Raji (cell line): ENCODE measurements around the gene ARHGAP4.

Experiments
- POLR2A ChIP-seq: IDR thresholded peaks from 2 replicates; pipeline ENCODE4 v1.6.1; 2011; ENCODE audit warnings: low read depth, low read length, control low read depth; ENCODE audit not compliant: insufficient read depth

The ARHGAP4 gene

DNA sequence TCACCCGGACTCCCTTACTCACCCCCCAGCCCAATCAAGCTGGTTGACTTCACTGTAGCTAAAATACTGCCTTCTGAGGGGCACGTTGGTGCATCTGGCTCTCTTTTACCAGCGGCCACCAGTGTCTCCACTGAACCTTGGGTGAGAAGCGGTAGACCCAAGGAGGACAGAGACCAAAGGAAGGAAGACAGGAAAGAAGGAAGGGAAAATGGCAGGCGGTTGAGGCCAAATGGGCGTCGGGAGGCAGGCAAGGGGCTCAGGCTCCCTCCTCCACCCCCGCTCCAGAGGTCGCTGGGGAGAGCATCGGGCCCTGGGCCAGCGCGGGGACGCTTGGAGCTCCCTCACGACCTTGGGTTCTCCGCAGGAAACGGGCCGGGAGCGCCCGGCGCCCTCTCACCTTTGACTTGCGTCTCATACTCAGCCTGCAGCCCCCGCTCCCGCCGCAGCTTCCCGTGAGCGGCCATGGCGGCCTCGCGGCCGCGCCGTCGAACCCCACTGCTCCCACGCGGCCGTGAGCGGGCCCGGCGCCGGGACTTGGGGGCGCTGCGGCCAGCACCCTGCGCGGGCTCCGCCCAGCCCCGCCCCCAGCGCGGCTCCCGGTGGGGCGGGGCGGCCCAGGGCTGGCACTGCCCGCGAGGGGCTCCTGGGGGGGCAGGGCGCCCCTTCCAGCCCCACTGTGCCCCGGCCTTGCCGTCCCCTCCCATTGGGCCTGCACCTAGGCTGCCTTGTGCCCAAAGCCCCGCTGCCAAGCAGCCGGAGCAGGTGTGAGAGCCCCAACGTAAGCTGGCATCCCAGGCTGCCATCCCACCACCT is at the start of gene ARHGAP4:
TSS of gene ARHGAP4 (minus strand) at position 526 of the 813 bp plus-strand sequence. CDS start at position 464, 62 bp downstream.
- peak; percentile 44; the same call in 1 of the 2 replicates for TF ChIP-seq POLR2A

DNA sequence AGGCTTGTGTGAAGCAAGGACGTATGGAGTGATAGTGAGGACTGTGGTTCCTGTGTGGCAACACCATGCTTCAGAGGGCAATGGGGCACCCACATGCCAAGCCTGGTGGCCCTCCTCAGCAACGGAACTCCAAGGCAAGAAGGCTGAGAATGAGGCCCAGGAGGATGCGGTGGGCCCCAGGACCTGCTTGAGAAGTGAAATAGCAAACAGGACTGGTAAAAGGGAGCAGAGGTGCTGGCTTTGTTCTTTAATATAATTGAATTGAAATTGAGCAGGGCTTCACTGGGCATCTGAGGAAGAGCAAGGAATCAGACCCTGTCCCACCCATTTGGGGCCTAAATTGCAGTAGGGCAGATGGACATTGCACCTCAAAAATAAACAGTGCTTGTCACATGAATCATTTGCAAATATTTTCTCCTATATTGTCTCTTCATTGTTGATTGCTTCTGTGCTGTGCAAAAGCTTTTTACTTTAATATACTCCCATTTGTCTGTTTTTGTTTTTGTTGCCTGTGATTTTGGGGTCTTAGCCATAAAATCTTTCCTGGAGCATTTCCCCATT is 48.7 kb upstream of the ARHGAP4 start:
- no peak for TF ChIP-seq POLR2A

DNA sequence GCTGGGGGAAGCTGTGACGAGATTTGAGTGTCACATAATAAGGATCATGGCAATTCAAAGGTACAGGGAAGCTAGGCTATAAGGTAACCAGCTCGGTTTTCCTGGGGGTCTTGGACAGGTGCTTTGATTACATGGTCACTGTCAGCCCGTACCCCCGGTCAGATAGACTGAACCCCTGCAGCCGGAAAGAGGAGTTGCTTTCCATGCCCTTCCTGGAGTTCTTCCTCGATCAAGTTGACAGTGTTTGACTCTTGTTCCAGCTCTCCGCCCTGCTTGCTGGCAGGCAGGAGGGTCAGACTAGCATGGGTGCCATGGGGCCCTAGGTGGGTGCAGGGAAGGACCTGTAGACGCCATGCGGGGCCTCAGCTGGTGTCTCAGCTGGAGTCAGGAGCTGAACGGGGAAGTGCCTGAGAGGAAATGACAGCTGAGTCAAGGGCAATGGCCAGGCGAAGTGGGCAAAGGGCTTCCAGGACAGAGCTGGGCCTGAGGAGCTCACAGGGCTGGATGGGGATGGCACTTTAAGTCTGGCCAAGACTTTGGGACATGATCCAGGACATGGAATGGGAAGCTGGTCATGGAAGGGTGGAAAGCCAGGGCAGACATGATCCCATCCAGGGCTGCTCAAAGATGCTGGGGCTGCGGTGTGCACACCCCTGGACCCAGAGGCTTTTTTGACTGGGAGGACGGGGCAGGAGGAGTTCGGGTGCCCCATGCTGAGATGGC is 48.1 kb upstream of the ARHGAP4 start:
- TF ChIP-seq POLR2A: no peak; the same call in 1 of the 2 replicates

DNA sequence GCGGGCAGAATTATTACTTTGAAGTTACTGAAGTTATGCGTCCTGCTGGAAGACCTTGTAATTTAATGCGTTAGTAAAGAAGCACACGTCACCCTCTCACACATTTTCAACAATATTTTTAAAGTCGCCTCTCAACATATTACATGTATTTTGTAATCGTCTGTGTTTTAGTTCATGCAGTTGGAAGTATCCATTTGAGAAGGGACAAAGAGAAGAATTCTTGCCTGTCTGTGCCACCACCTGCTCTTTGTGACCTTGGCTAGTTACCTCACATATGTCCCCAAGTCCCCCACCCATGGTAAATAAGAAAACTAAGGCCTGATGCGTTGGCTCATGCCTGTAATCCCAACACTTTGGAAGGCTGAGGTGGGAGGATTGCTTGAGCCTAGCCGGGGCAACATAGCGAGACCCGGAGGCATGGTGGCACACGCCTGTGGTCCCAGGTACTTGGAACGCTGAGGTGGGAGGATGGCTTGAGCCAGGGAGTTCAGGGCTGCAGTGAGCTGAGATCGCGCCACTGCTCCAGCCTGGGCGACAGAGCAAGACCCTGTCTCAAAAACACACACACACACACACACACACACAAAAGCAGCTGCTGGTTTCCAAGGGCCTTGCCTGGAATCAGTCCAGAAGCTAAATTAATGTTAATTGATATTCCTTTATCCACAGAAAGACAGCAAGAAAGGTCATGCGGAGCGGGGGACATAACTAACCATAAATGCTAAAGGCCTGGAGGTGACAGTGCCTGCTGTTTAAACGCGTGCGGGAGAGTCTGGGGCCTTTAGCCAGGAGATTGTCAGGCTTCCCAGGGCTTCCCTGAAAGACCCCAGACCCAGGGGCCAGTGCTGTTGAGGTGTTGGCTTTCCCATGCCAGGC is 47.3 kb upstream of the ARHGAP4 start:
- TF ChIP-seq POLR2A: no peak

DNA sequence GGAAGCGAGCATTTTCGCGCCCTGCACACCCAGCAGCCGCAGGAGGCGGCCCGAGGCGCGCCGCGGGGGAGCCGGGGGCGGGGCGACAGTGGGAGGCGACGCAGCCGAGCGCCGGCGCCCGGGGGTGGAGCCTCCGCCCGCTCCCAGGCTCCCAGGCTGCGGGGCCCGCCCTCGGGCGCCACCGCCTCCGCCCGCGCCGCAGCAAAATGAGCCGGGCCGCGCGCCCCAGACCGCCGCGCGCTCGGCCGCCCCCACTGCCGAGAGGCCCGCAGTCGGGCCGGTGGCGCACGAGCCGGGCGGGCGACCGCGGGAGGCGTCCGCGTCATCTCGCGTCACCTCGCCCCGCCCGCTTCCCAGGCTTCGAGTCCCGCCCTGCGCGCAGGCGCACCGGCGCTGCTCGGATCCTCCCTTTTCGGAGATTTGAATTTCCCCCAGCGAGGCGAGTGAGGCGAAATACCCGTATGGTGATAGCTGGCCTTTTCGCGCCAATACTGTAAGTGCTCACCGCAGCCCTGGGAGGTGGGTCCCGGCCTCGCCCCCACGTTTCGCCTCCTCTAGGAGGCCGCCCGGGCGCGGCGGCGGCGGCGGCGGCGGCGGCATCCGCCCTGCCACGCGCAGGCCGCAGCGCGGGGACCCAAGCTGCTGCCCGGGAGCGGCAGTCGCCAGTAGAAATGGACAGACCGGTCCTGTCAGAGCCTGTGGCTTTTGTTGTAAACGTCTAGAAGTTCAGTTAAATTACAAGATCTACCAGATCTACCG is 46.5 kb upstream of the ARHGAP4 start, which contains the start of gene TMEM187:
TSS of gene TMEM187 (plus strand) at position 387 of the 759 bp plus-strand sequence. CDS start 9,309 bp downstream, outside the sequence.
- TF ChIP-seq POLR2A: peak; percentile 57

DNA sequence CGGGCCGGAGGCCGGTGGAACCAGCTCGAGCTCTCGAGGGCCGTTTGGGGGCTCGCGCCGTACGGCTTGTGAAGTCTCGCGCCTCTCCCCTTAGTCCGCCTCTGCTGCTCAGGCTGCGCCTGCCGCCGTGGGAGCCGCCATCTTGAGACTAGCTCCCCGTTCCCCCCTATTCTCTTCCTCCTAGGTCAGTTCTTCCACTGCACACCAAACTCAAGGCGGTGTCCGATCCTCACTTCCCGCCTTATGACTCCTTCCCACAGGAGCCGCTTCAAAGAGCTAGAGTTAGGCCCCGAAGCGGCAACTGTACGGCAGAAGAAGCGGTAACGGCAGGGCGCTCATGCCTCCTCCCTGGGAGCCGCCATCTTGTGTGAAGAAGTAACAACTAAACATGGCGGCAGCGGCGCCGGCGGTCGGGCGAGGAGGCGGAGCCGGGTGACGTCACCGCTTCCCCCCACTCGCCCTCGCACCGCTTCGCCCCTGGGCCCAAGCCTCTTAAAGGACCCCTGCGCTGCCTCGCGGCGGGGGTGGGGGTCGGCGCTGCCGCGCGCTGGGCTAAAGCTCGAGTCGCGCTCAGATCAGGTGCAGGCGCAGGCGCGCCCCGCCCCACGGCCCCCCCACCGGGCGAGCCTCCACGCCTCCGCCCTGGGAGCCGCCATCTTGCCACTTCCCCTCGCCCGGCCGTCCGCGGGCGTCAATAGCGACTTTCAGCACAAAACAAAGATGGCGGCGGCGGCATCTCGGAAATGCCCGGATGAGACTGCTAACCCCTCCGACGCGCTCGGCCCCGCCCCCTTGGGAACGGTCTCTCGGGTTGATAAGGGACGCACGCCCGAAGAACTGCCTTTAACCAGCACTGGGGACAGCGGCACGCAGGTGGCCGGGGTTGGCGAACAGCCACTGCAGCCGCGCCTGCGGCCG is 45.6 kb upstream of the ARHGAP4 start, which contains the start of gene HCFC1:
TSS of gene HCFC1 (minus strand) at position 369 of the 918 bp plus-strand sequence. CDS start 978 bp downstream, outside the sequence.
- TF ChIP-seq POLR2A: no peak; the same call in none of the 2 replicates

DNA sequence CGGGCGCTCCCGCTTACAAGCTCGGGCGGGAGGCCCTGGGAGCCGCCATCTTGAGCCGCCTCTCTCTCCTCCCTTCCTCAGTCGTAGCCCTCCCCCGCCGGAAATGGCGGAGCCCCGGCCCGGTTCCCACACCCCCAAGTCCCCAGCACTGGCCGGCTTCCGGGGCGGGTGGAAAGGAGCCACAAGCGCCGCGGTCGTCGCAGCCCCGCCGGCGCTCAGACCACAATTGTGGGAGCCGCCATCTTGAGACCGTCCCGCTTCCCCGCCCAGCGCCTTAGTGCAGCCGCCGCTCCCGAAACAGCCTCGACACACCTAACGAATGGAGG is 45.0 kb upstream of the ARHGAP4 start:
- 0 out of 2 replicates have a peak, but pooled peaks have one; percentile 23 for TF ChIP-seq POLR2A

DNA sequence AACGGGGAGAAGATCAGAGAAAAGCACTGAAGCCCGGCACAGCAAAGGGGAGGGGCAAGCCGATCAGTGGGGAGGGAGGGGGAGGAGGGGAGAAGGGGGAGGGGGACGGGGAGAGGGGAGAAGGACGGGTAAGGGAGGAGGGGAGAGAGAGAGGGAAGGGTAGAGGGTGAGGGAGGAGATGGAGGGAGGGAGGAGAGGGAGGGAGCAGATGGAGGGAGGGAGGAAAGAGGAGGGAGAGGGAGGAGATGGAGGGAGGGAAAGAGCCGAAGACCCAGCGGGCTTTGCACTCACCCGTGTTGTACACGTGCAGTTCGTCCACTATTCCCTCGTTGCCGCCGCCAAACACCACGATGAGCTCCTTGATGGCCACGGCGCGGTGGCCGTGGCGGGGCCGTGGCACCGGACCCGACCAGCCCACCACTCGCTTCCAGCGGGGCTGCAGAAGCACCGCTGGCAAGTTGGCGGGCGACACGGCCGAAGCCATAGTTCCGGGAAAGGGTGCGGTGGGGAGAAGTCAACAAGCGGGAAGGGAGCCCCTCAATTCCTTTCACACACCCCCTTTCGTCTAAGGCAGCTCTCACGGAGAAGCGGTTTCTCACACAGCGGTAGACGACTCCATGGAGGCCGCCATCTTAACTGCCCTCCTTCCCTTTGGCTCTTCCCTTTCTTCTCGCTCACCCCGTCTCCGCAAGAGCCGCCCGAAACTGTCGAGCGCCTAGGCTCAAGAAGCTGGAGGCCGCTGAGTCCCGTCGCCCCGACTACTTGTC is 44.5 kb upstream of the ARHGAP4 start:
- peak; percentile 46 for TF ChIP-seq POLR2A

DNA sequence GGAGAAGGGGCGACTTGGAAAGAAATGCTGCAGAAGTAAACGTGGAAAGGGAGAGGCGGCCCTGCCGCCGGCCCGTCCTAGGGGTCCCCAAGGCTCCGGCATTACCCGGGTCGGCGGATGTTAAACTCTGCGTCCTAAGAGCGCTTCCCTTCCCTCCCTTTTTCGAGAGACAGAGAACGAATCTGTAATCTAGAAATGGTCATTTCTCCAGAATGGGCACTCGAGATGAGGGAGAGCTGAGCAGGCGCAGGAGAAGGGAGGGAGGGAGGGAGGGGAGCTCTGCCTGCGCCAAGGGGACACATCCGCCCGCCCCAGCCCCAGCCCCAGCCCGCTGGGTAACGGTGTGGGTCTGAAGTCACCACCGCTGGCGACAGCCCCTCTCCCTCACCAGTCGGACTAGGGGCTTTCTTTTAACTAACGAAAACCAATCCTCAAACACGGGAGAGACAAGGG is 43.9 kb upstream of the ARHGAP4 start:
- TF ChIP-seq POLR2A: no peak

DNA sequence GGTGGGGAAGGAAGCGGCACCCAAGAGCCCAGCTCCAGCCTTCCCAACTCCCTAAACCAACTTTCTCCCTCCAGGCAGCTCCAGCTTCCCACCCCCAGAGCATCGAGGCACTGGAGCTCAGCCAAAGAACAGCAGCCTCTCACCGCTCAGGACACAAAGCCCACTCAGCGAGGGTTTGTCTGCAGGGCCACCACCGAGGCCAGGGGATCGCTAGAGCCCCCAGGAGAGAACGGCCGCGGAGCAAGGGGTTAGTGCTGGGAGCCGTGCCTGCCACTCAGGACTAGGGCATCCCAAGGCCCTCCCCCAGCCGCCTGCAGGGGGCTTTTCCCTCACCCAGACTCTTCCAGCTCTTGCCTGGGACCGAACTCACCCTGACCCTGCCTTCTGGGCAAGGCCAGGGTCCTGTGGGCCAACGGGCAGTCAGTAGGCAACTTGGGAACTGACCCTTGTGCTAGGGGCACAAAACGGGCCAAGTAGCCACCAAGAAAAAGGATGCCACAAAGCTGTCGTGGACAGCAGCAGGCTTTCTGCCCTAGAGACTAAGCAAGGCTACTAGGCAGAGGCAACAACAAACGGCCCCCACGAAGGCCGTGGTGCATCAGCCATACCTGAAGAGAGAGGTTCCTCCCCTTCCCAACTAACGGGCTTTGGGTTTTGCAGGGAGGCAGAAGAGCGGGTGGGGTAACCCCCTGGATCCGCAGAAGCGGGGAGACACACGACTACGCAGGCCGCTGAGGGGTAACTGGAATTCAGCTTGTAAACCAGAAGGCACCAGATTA is 43.2 kb upstream of the ARHGAP4 start:
- TF ChIP-seq POLR2A: no peak

DNA sequence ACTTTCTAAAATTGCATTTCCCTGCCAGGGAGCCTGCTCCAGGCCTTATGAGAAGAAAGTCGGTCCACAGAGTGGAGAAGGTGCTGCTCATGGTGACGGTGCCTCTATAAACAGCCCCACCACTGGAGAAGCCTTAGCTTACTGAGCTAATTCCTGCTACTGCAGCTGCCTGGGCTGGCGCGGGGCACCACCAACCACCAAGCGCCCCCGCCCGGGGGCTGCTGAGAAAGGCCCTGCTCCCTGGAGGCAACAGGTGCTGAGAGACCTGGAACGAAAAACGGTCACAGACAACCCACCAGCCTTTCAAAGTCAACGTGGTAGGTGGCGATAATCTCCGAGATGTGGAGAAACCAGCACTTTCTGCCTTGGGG is 42.7 kb upstream of the ARHGAP4 start:
- no peak for TF ChIP-seq POLR2A

DNA sequence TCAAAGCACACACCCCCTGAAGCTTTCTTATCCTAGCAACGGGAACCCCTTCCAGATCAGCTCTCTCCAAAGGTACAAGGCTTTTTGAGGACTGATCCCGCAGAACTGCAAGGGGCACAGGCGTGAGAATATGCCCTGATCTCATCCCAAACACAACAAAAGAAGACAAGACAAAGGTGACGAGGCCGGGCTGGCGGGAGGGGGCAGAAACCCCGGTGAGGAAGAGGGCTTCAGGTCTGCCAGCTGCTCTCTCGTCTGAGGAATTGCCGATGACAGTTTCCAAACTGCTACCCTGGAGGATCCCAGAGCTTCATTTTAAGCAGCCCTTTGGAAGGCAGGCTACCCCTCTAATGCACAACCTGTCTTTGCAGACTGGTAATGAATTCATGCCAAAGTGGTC is 42.2 kb upstream of the ARHGAP4 start:
- no peak for TF ChIP-seq POLR2A
